Bronchial epithelial cell (primary cell): ENCODE measurements around the gene ASB11. TPM values are rescaled to one million over a fixed set of nuclear protein-coding genes. Genes with fewer than 3 reads are reported as not detected.

Experiments
- DNase-seq: peaks from one replicate; pipeline ENCODE4 v3.0.0-alpha.2; 2010; ENCODE audit warnings: low read depth
- FAIRE-seq: peaks from 2 replicates; lab custom pipeline; 2011; peaks lifted over from hg19 to GRCh38; lab: Jason Lieb, UNC
- H3K27me3 ChIP-seq: 2 replicates; pipeline ENCODE4 v1.5.1; 2011; ENCODE audit warnings: low read length; ENCODE audit not compliant: control insufficient read depth, insufficient read depth
- H3K36me3 ChIP-seq: 2 replicates; pipeline ENCODE4 v1.5.1; 2011; ENCODE audit warnings: low read length; ENCODE audit not compliant: control insufficient read depth, insufficient read depth
- H3K4me3 ChIP-seq: 2 replicates; pipeline ENCODE4 v1.5.1; 2011; ENCODE audit warnings: mild to moderate bottlenecking, low read depth, low read length, control low read depth
- CTCF ChIP-seq: IDR thresholded peaks from 2 replicates; pipeline ENCODE4 v1.5.1; 2011; ENCODE audit warnings: mild to moderate bottlenecking, moderate library complexity, low read length, control low read depth, inconsistent platforms; ENCODE audit not compliant: insufficient read depth, severe bottlenecking
- total RNA-seq: library from RNA; depleted of rRNA; stranded (reverse); fragments of >200 nt; gene quantifications from 2 replicates; pipeline ENCODE4 v1.2.1, GENCODE V29; 2014

Gene ASB11
- total RNA-seq, 1 donor from 2014 or later, result not detected

DNA sequence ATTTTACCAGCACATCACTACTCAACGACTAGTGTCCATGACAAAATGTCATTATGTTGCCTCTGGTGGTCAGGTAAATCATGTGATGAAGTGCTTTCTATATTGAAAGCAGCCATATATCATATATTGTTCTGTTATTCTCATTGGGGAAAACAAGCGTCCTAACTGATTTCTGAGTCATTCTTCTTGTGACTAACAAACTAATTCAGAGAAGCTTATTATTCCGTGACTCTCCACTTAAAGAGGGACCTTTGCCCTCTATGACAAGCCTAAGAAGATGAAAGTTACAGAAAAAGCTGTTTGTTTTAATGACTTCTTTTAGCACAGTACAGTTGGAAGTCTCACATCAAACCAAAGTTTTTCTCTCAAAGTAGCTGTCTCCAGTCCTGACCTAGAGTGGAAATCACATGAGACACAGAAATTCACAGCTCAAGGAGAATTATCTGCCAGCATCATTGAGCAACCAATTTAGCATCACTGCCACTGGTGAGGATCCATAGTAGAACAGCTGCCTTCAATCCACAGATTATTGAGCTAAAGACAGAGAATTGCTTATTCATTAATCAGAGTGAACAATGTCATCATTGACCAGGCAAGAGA lies 81.9 kb downstream of the ASB11 start:
- H3K36me3 ChIP-seq, result no peaks in the 10 kb centered on the region
- H3K4me3 ChIP-seq, result no peak overlapping the region
- peak; percentile 11 for DNase-seq
- TF ChIP-seq CTCF, result no peak
- FAIRE-seq, result no peak
- H3K27me3 ChIP-seq, result no peaks in the 10 kb centered on the region

Other genes starting within 250 kb of the ASB11 start
- not detected in 2 replicates for gene ASB9, start 45.6 kb downstream of the ASB11 start, total RNA-seq
- gene PIGA, start 19.9 kb upstream of the ASB11 start, total RNA-seq, result 45.0 and 67.0 TPM in 2 replicates
- 0.26 TPM in 2 replicates for gene VEGFD, start 68.8 kb upstream of the ASB11 start, total RNA-seq
- 23.7 and 35.8 TPM in 2 replicates for gene PIR, start 177.7 kb upstream of the ASB11 start, total RNA-seq
- gene BMX, start 185.2 kb upstream of the ASB11 start, total RNA-seq, result not detected in 2 replicates